HK-2 (cell line): ENCODE data around the gene CYSRT1.

Experiments used
- DNase-seq: peaks from one replicate; pipeline ENCODE4 v3.0.0-alpha.2; 2018; ENCODE audit not compliant: unreplicated experiment

CYSRT1 gene

DNA sequence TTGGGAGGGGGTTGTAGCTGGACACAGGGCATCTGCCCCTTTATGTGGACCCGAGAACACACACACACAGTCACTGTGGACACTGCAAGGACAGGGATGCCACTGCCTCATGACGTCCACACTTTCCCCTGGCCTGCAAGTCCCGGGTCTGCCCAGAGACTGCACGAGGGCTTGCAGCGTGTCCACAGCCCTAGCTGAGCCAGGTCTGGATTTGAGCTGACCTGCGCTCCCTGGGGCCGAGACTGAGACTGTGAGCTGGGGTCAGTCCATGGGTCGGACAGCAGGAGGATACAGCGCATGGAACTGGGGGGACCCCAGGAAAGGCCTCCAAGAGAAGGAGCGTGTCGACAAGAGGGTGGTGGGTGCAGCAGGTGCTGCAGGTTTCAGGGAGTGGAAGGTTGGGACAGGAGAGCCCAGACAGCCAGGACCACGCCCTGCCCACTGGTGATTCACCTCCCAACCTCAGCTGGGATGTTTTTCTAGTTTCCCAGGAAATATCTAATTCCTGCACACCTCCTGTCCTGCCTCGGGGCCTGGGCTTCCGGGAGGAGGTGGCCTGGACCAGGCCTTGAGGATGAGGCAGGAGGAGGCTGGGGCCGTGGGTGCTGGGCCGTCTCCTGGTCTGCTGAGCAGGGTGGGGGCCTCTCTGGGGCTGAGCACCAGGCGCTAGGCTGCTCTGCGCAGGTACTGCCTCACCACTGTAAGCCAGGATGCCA, 1.5 kb downstream of the CYSRT1 start:
- peak; percentile 74 for DNase-seq

DNA sequence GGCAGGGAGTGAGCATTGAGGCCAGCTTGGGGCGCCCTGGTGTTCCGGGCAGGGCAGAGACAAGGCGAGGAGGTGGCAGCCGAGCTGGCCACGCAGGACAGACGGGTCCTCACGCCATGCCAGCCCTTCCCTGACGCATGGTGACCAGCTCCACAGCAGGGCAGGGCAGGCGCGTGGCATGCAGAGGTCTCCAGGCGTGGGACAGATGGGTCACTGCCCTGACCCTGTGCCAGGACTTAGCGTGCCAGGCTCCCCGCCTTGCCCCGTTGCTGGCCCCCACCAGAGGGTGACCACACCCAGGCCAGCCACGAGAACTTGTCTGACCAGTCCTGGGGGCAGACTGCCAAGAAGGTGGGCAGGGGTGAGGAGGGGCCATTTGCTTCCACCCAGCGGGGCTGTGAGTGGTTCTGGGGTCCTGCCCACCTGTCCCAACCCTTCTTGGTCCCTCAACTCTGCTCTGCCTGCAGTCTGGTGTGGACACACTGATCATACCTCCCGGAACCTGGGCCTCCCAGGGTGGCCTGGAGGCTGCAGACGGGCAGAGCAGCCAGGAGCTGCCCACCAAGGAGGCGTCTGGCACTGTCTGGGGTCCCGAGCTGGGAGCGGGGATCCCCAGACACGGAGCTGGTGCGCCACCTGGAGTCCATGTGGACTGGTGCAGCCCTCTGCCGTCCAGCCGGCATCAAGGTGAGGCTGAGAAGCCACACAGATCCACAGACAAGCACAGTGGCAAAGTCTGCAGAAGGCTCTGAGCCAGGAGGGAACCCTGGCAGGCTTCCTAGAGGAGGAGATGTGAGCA, 2.3 kb downstream of the CYSRT1 start, which contains the start of gene RNF224:
Gene RNF224 (plus strand): TSS at position 449 of the 799 bp plus-strand sequence. CDS start 834 bp downstream, outside the sequence.
- peak; percentile 84 for DNase-seq

DNA sequence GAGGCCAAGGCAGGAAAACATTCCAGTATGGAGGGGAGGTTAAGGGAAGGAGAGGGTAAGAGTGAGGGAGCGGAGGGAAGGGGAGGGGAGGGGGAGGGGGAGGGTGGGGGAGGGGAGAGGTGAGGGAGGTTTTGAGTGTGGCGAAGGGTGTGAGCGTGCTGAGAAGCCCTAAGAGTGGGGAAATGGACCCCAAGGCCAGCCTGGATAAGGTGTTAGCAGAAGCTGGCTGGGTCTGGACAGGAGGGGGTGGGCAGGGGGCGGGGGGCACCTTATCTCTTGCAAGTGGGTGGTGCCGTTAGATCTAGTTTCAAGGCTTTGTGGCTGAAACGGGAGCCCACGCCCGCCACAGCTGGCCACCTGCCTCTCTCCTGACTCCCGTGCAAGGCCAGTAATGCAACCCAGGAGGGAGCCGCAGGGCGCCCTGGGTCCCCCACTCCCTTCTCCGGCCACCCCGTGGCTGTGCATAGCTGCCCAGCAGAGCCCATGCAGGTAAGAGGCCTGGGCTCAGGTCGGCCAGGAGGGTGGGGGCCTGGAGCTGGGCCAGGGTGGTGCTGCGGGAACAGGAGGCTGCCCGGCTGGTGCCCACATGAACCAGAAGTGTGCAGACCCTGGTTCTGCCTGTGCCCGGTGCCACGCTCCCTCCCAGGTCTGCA, 3.0 kb downstream of the CYSRT1 start:
- DNase-seq: no peak

DNA sequence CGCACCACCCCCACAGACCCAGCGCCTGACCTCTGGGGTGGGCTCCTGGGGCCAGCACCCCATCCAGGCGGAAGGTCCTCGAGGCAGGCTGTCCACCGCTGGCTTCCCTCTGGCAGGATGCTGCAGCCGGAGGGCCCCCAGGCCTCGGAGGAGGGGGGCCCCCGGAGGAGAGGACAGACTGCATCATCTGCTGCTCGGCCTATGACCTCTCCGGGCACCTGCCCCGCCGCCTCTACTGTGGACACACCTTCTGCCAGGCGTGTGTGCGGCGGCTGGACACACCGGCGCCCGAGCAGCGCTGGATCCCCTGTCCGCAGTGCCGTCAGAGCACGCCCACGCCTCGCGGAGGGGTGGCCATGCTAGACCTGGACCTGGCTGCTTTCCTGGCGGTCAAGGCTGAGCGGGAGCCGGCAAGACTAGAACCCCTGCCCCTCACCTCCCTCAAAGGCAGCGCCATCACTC, 3.6 kb downstream of the CYSRT1 start:
- DNase-seq: no peak

DNA sequence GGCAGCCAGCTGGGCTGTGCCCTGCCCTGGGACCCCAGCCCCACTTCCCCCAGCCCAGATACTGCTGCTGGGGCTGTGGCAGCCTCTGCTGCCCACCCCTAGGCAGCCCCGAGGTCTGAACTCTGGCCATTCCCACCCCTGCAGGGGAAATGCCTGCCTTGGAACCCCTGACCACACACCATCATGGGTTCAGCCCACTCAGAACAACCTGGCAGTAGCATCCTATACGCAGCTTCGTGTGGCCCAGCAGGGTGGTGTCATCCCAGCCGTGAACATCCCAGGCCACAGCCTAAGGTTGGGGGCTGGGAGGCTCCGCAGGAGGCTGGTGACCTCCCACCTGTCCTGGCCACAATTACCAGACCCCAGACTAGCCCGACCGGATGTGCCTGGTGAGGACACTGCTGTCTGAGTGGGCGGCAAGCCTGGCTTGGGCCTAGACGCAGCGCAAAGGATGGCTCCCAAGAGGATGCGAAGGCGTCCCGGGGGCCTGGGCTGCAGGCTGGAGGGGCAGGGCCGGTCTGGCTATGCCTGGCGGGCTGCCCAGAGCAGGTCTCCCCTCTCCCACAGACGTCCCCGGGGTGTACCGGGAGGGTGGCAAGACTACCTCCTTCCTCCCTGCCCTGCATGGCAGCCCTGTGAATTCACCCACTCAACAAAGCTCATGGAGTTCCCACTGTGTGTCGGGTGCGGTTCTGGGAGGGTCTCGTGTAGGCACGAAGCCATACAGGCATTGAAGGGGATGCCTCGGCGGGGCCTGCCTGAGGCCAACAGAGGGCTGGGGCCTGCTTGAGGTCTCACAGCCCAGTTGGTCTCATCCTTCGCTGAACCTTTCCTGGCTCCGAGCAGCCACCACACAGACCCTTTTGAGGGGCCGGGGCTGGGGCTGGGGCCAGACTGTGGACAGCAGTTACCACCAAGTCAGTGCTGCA, 4.3 kb downstream of the CYSRT1 start:
- DNase-seq: no peak

DNA sequence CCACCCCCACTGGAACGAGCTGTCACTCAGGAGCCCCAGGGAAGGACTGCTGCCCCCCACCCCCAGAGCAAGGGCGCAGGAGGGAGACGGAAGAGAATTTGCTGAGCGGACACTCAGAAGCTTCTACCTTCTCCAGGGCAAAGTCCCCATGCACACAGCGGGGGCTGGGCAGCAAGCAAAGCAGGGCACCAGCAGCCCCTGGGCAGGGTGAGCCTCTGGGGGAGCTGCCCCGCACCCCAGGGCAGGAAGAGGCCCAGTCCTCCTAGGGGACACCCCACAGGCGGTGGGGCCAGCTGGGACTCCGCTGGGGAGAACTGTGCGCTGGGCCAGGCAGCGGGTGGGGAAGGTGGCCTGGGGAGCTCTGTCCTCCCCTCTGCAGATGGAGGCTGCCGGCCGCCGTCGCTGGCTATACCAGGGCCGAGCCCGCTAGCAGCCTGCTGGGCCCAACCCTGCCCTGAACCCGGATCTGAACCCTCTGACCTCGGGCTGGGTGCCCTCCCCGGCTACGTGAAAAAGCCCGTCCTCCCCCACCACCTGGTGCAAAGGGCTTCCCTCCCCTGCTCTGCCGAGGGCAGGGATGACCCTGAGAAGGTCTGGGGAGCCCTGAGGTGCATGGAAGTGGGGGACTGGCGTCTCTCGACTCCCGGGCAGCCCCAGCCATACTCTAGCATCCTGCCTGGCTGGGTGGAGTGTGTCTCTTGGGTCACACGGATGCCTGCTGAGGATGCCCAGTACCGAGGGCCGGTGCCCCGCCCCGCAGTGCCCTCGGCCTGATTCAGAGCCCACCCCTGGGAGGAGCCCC, 5.1 kb downstream of the CYSRT1 start:
- DNase-seq: no peak

DNA sequence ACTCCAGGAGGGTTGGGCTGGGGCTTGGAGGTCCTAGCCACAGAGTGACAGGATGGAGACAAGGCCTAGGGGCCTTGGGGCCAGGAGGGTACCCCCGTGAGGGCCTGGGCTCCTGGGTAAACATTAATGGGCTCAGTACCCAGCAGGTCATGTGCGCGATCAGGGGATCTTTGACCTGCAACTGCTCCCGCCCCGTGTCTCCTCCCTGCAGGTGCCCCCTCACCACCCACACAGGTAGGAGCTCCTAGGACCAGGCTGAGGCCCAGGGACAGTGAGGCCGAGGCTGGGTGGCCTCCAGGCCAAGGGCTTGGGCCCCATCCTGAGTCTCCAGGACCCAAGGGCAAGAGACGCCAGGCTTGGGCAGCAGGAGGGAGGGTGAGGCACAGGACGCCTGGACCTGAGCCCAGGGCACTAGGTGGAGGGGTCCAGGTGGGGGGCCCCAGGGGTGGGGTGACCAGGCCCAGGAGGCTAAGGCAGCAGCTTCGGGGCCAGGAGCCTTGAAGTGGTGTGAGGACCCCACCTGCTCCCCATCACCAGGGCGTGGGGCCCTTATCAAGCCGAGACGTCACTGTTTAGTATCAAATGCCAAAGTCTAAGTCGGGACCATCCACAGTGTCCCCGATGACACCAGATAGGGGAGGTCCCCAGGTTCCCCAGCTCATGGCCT, 5.9 kb downstream of the CYSRT1 start, which contains the start of gene SLC34A3:
Gene SLC34A3 (plus strand): TSS at position 197 of the 667 bp plus-strand sequence. CDS start 802 bp downstream, outside the sequence.
- no peak for DNase-seq

DNA sequence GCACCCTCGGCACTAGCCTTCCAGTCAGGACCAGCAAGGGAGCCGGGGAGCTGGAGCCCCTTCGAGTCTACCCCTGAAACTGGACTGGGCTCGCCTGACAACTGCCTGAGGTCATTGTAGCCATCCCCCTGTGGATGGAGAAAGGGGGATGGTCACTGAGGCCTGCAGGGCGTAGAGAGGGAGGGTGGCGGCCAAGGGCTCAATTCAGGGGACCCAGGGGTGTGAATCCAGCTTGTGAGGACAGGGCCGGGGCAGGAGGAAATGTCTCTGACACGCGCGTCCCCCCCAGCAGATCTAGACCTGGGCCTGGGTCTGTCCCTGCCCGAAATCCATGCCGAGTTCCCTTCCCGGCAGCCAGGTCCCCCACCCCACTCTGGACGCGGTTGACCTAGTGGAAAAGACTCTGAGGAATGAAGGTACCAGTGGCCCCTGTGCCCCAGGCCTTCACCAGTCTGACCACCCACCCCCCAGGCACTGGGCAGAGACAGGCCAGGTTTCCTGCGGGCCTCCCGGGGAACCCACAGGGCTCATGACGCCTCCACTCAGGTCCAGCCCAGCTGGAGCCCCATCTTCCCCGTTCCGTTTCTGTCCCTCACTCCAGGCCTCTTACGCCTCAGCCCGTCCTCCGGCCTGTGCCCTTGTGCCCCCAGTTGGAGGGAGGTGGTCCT, 6.5 kb downstream of the CYSRT1 start:
- no peak for DNase-seq

DNA sequence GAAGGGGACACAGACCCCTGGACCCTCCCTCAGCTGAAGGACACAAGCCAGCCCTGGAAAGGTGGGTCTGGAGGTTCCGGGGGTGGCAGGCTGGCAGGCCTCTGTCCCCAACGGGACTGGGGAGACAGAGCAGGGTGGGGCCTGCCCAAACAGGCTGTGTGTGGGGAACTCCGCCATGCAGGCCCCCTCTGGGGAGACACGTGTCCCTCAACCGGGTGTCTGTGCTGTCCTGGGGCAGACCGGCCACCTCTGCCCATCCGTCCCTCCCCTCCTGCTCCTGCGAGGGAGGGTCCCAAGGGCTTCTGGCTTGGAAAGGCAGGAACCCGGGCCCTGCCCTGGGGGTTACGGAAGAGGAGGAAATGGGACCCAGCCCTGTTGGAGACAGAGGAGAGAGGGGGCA, 7.1 kb downstream of the CYSRT1 start:
- no peak for DNase-seq

DNA sequence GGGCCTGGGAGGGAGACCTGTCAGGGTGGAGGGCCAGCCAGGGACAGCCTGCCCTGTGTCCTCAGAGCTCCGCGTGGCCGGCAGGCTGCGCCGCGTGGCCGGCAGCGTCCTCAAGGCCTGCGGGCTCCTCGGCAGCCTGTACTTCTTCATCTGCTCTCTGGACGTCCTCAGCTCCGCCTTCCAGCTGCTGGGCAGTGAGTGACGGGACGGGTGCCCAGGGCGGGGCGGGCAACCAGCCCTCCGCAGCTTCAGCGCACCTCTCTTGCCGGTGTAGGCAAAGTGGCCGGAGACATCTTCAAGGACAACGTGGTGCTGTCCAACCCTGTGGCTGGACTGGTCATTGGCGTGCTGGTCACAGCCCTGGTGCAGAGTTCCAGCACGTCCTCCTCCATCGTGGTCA, 7.5 kb downstream of the CYSRT1 start:
- DNase-seq: no peak

DNA sequence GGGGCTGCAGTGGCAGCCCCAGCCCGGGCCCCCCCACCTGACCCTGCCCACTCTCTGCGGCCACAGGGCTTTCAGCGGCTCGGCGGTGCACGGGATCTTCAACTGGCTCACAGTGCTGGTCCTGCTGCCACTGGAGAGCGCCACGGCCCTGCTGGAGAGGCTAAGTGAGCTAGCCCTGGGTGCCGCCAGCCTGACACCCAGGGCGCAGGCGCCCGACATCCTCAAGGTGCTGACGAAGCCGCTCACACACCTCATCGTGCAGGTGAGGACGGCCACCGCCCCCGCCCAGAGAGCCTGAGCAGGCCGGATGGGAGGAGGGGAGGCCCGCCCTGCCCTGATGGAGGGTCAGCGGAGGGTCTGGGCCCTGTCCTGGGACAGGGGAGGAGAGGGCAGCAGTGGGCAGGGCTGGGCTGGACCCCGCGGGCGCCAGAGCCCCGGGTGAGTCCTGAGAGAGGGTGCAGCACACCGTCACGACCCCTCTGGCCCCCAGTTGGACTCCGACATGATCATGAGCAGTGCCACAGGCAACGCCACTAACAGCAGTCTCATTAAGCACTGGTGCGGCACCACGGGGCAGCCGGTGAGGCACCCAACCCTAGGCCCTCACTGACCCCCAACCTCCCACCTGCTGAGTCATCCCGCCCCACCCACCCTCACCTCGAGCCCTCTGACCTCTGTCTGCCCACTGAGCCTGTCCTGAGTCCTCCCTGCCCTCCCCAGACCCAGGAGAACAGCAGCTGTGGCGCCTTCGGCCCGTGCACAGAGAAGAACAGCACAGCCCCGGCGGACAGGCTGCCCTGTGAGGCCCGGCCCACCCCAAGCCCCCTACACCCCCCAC, 8.4 kb downstream of the CYSRT1 start:
- no peak for DNase-seq

DNA sequence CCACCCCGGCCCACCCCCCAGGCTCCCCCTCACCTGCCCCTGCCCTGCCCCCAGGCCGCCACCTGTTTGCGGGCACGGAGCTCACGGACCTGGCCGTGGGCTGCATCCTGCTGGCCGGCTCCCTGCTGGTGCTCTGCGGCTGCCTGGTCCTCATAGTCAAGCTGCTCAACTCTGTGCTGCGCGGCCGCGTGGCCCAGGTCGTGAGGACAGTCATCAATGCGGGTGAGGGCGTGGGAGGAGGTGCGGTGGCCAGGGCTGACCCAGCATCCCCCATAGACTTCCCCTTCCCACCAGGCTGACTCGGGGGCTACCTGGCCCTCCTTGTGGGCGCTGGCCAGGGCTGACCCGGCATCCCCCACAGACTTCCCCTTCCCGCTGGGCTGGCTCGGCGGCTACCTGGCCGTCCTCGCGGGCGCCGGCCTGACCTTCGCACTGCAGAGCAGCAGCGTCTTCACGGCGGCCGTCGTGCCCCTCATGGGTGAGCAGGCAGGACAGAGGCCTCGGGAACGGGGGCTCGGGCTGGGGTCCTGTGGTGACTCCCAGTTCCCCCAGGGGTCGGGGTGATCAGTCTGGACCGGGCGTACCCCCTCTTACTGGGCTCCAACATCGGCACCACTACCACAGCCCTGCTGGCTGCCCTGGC, 9.2 kb downstream of the CYSRT1 start:
- DNase-seq: no peak

DNA sequence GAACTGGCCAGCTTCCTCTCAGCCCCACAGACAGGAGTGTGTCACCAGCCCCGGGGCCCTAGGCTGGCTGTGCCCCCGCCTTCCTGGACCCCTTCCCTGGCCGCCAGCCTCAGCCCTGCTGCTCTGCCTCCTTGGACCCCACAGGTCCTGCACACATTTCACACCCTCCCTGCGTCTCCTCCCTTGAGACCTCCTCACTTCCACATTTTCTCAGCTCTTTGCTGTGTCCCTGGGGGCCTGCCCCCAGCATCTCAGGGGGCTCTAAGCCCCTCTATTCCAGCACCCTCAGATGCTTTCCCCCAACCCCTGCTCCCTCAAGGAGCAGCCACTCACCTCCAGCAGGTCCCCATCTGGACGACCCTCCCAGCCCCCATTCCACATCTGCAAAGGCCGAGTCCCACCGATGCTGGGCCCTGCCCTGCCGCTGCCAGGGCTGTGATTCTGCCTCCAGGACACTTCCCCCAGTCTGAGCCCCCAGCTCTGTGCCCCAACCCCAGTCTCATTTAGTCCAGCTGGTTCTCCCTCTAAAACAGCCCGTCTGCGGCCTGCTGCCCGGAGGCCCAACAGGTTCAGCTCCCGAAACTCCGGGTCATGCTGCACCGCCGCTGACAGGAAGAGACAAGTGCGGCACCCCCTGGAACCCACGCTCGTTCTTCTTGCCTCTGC, 9.9 kb downstream of the CYSRT1 start:
- no peak for DNase-seq

DNA sequence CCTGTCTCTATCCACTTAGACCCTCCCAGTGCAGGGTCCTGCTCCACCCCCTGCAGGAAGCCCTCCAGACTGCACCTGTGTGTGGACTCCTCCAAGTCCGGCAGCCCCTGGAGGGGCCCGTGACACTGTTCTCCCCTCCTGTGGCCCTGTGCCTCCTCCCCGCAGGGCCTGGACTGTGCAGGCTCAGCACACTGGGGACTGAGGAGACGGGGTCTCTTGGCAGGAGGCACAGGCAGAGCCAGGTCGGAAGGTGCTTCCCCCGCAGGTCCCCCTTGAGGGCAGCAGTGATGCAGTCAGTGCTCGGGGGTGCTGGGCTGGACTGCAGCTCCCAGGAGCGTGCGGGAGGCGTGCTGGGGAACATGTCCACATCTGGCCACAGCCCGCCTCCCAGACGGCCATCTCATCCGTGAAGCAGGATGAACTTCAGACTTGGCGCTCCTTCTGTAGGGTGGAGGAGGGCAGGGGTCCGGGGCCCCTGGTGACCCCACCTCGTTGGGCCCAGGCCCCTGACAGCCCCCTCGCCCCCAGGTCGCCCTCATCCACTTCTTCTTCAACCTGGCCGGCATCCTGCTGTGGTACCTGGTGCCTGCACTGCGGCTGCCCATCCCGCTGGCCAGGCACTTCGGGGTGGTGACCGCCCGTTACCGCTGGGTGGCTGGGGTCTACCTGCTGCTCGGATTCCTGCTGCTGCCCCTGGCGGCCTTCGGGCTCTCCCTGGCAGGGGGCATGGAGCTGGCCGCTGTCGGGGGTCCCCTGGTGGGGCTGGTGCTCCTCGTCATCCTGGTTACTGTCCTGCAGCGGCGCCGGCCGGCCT, 10.7 kb downstream of the CYSRT1 start:
- no peak for DNase-seq

DNA sequence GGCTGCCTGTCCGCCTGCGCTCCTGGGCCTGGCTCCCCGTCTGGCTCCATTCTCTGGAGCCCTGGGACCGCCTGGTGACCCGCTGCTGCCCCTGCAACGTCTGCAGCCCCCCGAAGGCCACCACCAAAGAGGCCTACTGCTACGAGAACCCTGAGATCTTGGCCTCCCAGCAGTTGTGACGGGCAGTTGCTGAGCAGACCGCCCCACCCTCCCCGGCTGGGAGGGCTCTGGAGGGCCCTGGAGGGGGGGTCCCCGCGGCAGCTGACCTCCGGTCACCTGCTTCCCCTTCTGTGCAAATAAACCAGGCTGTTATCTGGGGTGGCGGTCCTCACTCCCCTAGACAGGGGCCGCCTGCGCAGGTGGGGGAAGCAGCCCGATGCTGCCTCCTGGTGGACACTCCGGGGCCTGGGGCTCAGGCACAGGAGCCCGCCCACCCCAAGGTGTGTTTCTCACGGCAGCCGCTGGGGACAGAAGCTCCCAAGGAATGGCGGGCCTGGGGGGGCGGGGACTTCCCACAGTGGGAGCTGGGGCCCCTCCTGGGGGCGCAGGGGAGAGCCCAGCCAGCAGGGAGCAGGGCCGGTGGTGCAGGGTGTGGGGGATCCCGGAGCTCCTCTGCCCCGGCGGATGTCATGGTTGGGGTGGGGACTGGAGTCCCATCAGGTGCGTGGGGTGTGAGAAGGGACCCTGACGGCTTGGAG, 11.4 kb downstream of the CYSRT1 start:
- DNase-seq: peak; percentile 62

DNA sequence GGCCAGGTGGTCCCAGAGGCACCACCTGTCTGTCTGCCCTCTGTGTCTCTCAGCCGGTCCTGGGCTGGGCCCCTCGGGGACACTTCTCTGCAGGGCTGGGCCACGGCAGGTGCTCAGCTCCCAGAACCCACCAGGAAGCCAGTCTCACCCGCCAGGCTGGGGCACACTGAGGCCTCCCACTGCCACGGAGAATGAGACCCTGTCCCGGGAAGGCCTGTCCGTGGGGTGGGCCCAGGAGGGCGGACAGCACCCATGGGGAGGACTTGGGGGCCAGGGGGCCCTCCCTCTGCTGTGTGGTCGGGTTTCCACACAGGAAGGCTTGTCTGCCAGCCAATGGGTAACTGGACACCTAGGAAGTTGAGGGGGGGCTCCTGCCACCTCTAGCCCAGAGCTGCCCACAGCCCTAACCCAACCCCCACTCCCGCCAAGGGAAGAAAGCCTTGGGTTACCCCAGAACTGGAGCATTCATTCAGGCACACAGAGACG, 12.0 kb downstream of the CYSRT1 start:
- no peak for DNase-seq
